Panc1 (cell line): ENCODE data around the gene FAM53B. TPM values are rescaled to one million over a fixed set of nuclear protein-coding genes. Genes with fewer than 3 reads are reported as not detected.

Experiments used
- ATAC-seq: fragments of 200-7000 bp; cut with Tn5 transposase; 2 replicates; pipeline ENCODE4 v1.9.1; 2020; ENCODE audit warnings: mild to moderate bottlenecking, moderate library complexity
- BruUV-seq: library from RNA; stranded (reverse); fragments of 400-500 nt; replicated peaks from 2 replicates; lab custom pipeline; 2021; lab: Mats Ljungman, UMichigan
- CTCF ChIA-PET: fragments of 300-600 bp; sonication (Branson Sonifier 250); formaldehyde crosslinking; loops from one replicate; lab custom pipeline; 2022; ENCODE audit warnings: antibody characterized with exemption; lab: Charles Lee
- POLR2A ChIA-PET: fragments of 300-600 bp; sonication (Branson Sonifier 250); formaldehyde crosslinking; loops from one replicate; lab custom pipeline; 2022; ENCODE audit warnings: antibody characterized with exemption; lab: Charles Lee
- DNase-seq: peaks from one replicate; pipeline ENCODE4 v3.0.0-alpha.2; 2010; ENCODE audit warnings: low read depth, low spot score
- H3K27ac ChIP-seq: 2 replicates; pipeline ENCODE4 v1.5.1; 2011; ENCODE audit warnings: mild to moderate bottlenecking, low read length, inconsistent platforms
- H3K27me3 ChIP-seq: fragments of 200-500 bp; sonication (Bioruptor generic); 2 replicates; pipeline ENCODE4 v1.6.0; 2014; ENCODE audit warnings: low read length, inconsistent platforms; ENCODE audit not compliant: control insufficient read depth, insufficient read depth
- H3K36me3 ChIP-seq: fragments of 200-500 bp; sonication (Bioruptor generic); 2 replicates; pipeline ENCODE4 v1.5.1; 2014; ENCODE audit warnings: inconsistent platforms, mild to moderate bottlenecking, low read length, moderate library complexity; ENCODE audit not compliant: control insufficient read depth, insufficient read depth
- H3K4me1 ChIP-seq: 2 replicates; pipeline ENCODE4 v1.5.1; 2011; ENCODE audit warnings: inconsistent platforms, mild to moderate bottlenecking, low read length, moderate library complexity; ENCODE audit not compliant: control insufficient read depth, insufficient read depth
- H3K4me3 ChIP-seq, 2 experiments: 2 replicates each; pipeline ENCODE4 v1.5.1; 2011 to 2012; ENCODE audit warnings: low read depth in 2 of 2, low read length in 2 of 2, mild to moderate bottlenecking in 2 of 2, inconsistent platforms in 1 of 2, moderate library complexity in 1 of 2
- H3K9me3 ChIP-seq: fragments of 200-500 bp; sonication (Bioruptor generic); 2 replicates; pipeline ENCODE4 v1.5.1; 2014; ENCODE audit warnings: low read depth, mild to moderate bottlenecking, inconsistent platforms, low read length, moderate library complexity; ENCODE audit not compliant: control insufficient read depth, insufficient read depth
- CTCF ChIP-seq: fragments of 450-650 bp; IDR thresholded peaks from 2 replicates; pipeline ENCODE4 v1.5.1; 2017; ENCODE audit warnings: mild to moderate bottlenecking
- POLR2AphosphoS5 ChIP-seq: IDR thresholded peaks from 2 replicates; pipeline ENCODE4 v1.6.1; 2012; ENCODE audit warnings: mild to moderate bottlenecking, low read depth, low read length, moderate library complexity
- REST ChIP-seq, 2 experiments: IDR thresholded peaks; 2 replicates each; pipeline ENCODE4 v1.6.1; 2011 to 2012; ENCODE audit warnings: low read depth in 2 of 2, control low read depth in 1 of 2, low read length in 1 of 2, mild to moderate bottlenecking in 1 of 2, moderate library complexity in 1 of 2; ENCODE audit not compliant: insufficient read depth in 1 of 2
- SIN3A ChIP-seq: IDR thresholded peaks from 2 replicates; pipeline ENCODE4 v1.6.1; 2012; ENCODE audit warnings: low read depth, mild to moderate bottlenecking, low read length, moderate library complexity, borderline replicate concordance; ENCODE audit not compliant: insufficient read depth
- TCF7L2 ChIP-seq: IDR thresholded peaks from 2 replicates; pipeline ENCODE4 v1.6.1; 2011; ENCODE audit warnings: mild to moderate bottlenecking, low read depth, low read length, inconsistent platforms
- in situ Hi-C: cut with HindIII; loops from 2 replicates; pipeline ENCODE4 v1.10.0; 2016; ENCODE audit warnings: low sequenced_read_pairs, low pct_unique_long_range_greater_than_20kb
- intact Hi-C: fragments of 100-400 bp; cut with micrococcal nuclease; formaldehyde crosslinking; loops from one replicate; pipeline ENCODE4 v1.10.0; 2022; ENCODE audit not compliant: unreplicated experiment
- total RNA-seq: library from RNA; stranded (reverse); gene quantifications from one replicate; pipeline ENCODE4 v1.2.1, GENCODE V29; 2021; ENCODE audit not compliant: unreplicated experiment

FAM53B gene
- total RNA-seq, 1 experiment from 2014 or later: 42.5 TPM

GRCh38 chr10:124674768-124675222, 69.4 kb downstream of the FAM53B start:
- no peak for ATAC-seq
- ChIA-PET CTCF (no interaction called here), POLR2A (interaction anchor here (0.5 kb wide), 1 partner anchor 58 kb away, joined by 3 read pairs; no protein-coding TSS in a partner anchor)
- no peaks in the 10 kb centered on the region; the same call in 1 of the 2 replicates for H3K36me3 ChIP-seq
- H3K27ac ChIP-seq: no peak overlapping the region
- TF ChIP-seq CTCF (no peak), SIN3A (no peak), POLR2AphosphoS5 (no peak), REST (IDR thresholded peaks at IDR 0.05; ENCODE audit: insufficient read depth in 1 of 2, low read depth in 2 of 2, low read length in 1 of 2) (no peak), TCF7L2 (no peak)
- no peaks in the 10 kb centered on the region for H3K4me1 ChIP-seq
- H3K27me3 ChIP-seq: no peaks in the 10 kb centered on the region
- BruUV-seq: no TSS peak
- no peaks in the 10 kb centered on the region for H3K9me3 ChIP-seq
- intact Hi-C loops: no loop called here
- H3K4me3 ChIP-seq: no peak overlapping the region
- in situ Hi-C loops: no loop called here
- DNase-seq: no peak

- no peaks in the 10 kb centered on the region; the same call in 1 of the 2 replicates for H3K36me3 ChIP-seq
- H3K9me3 ChIP-seq: no peaks in the 10 kb centered on the region
- ChIA-PET CTCF (no interaction called here), POLR2A (no interaction called here)
- no peak for DNase-seq
- BruUV-seq: no TSS peak
- in situ Hi-C loops: no loop called here
- no peak for ATAC-seq
- H3K27me3 ChIP-seq: no peaks in the 10 kb centered on the region
- no peaks in the 10 kb centered on the region for H3K4me1 ChIP-seq
- no peak overlapping the region for H3K27ac ChIP-seq
- no peak overlapping the region for H3K4me3 ChIP-seq
- no peak for TF ChIP-seq REST (IDR thresholded peaks at IDR 0.05; ENCODE audit: insufficient read depth in 1 of 2, low read depth in 2 of 2, low read length in 1 of 2)
- no peak for TF ChIP-seq TCF7L2
- no peak for TF ChIP-seq POLR2AphosphoS5
- TF ChIP-seq SIN3A: no peak
- TF ChIP-seq CTCF: no peak
- intact Hi-C loops: no loop called here
These were observed 72.0 kb downstream of the FAM53B start for GRCh38 chr10:124672181-124672638.
